HG03039 (cell line): Measurements from ENCODE around the gene GABRA5.
"Not testable (repeated sequence)": the region's sequence is repeated elsewhere in the genome, so short reads cannot be mapped to it uniquely, and the experiment has no call there.

Experiments
- ATAC-seq: cut with Tn5 transposase; IDR thresholded peaks from one replicate; pipeline ENCODE4 v1.9.1; 2021; ENCODE audit warnings: mild to moderate bottlenecking, moderate library complexity; ENCODE audit not compliant: unreplicated experiment

The GABRA5 gene

GRCh38 chr15:26875476-26875850 lies 8.6 kb downstream of the GABRA5 start:
- ATAC-seq = no peak

DNA sequence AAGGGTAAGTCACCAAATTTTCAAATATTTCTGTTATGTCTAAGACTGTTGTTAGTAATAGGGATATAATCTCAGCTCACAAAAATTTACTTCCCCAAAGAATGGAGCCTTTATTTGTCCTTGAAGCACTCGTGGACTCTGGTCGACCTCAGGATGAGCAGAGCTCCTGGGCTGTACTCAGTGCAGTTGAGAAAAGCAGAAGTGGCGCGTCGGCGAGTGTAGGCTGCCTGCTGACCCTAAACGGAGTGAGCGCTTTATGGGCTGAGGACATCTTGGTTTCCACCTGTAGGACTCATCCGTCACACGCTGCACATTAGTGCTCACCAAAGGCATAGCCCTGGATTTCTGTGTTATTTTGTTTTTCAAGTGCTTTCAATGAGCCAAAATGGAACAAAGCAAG lies 11.0 kb downstream of the GABRA5 start:
- ATAC-seq = no peak

DNA sequence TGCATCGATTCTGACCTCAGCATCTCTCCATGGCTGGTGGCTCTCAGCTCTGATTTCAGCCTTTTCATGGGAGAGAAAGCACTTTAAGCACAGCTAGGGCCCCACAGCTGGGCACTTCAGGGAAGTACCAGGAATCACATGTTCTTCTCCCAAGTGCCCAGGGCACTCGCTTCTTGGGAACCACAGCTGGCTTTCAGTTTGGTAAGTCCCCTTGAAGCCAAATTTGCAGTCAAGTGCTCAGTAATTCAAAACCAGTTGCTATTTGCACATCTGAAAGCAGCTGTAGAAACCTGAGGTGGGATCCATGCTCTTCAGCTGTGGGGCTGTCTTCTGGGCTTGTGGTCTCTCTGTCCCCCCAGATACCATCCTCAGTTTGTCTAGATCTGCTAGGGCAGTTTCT lies 12.8 kb downstream of the GABRA5 start:
- no peak for ATAC-seq

GRCh38 chr15:26882112-26882511 lies 15.2 kb downstream of the GABRA5 start:
- ATAC-seq = no peak

DNA sequence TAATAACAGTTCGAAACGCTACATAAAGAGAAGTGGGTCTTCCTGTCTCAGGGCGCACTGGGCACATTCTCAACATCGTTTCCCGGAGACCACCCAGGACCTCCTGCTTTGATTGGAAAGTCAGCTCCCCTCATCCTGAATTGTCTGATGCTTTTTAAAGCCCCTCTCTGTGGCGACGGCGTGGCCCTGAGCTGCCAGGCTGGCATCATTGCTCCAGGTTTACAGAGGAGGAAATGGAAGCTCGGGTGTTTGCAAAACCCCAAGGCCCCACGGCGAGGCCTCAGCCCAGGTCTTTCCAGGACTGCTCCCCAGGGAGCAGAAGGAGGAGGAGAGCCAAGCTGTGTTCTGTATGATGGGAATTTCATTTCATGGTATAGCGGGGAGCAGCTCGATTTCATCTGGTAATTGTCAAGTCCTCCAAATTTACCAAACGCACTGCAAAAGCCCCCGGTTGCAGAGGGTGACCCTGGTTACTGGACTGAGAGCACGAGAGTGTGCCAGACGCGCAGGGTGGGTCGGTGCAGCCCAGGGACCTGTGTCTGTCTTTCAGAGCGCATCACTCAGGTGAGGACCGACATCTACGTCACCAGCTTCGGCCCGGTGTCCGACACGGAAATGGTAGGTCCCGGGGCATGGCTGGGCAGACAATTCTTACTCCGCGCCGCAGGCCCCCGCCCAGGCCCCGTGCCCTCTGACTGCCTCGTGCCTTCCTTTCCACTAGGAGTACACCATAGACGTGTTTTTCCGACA lies 15.9 kb downstream of the GABRA5 start:
- ATAC-seq = no peak

DNA sequence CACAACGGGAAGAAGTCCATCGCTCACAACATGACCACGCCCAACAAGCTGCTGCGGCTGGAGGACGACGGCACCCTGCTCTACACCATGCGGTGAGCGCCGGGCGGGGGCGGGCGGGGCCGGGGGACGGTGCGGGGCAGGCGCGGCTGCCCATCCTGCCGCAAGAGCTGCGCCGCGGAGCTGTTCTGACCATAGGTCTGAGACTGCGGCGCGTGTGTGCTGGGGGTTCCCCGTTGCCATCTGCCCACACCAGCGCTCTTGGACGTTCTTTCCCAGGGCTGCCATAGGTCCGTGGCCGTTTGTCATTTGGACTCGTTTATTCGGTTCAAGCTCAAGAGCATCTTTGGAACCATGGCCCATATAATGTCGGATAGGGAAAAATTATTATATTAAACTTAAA lies 16.6 kb downstream of the GABRA5 start:
- ATAC-seq = no peak

DNA sequence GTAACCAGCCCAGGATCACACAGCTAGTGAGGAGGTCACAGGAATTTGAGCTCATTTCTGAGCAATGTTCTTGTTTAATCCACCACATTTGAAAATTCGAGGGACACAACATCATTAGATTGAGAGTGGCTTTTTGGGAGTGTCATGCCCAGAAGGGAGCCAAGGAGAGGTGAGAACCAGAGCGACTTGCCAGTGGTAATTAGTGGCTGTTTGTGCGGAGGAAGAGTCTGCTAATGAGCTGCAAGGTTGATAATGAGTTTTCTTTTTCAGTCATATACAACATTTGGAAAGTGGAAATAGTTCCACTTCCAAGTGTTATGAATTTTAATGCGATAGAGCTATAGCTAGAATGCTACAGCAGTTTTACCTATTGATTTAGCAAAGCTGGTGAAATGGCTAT lies 19.7 kb downstream of the GABRA5 start:
- no peak for ATAC-seq

DNA sequence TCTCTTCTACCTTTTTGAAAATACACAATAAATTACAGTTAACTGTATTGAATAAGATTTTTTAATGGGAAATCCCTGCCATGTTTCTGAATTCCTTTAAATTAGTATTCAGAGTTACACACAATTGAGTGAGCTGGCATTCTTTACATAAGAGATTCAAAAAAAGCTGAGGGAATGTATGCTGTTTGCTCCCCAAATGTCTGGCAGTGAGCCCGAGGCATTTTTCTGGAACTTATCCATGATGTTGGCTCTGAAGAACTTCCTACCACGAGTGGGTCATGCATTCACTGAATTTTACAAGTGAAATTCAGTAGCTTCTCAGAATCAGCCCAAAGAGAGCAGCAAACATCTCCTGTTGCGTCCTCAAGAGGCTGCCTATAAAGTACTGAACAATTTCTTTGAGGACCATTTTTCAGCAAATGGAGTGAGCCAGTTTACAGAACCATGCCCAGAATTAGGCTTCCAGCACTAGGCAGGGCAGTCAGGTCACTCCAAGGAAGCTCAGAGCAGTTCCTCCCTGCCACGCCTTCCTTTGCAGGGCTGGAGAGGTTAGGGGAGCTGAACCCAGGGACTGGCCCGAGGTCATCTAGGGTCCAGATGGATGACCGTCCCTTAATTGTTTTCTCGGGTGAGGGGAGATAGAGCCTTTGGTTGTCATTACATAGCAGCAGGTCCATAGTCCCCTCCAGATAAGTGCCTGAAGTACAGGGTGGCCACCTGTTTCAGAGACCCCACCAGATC lies 21.2 kb downstream of the GABRA5 start:
- no peak for ATAC-seq

GRCh38 chr15:26888761-26889160 lies 21.9 kb downstream of the GABRA5 start:
- no peak for ATAC-seq

- no peak for ATAC-seq
Observed at GRCh38 chr15:26889298-26889898, 22.5 kb downstream of the GABRA5 start.

DNA sequence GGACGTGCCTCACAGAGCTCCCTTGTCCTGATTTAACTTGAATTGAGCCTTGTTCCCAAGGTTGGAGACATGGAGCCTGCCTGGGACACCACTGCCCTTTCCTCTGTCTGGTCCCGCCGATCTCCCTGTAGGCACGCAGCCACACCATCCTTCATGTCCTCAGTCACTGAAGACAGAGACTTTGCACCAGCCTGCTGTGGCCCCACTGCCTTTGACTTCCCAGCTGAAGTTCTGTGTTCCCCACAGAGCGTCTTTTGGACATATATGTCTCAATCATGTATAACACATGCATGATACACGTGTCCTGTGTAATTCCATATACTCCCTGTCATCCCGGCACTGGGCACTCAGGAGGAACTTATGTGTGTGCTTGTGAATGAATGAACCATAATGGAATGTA lies 23.6 kb downstream of the GABRA5 start:
- no peak for ATAC-seq

DNA sequence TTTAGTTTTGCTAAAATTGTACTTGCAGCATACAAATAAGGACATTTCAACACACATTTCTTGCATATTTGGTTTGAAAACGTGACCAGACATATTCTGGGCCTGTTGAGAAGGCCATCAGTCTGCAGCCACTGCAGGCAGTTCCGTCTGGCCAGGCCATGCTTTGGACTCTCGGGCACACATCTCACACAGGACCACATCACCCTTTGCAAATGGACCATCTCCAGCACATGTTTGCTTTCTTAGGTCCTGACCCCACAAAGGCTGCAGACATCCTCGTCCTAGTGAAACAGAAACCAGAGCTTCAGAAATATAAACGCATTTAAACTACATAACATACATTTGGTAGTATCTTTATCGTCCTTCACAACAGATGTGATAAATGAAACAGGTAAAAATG lies 24.1 kb downstream of the GABRA5 start:
- no peak for ATAC-seq

GRCh38 chr15:26891448-26892181 lies 24.8 kb downstream of the GABRA5 start:
- ATAC-seq = no peak

DNA sequence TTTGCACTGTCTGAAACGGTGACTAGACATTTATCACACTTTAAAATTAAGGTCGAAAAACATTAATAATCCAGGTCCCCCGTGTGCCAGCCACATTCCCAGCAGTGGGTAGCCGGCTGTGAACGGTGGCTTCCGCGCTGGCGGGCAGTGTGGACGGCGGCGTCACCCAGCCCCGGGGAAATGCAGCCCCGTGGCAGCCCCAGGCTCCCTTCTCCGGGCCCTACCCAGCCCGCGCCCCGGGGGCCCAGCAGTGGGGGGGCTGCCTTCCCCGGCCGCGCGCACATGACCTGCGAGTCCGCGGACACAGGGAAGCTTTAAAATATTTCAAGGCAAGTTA lies 25.3 kb downstream of the GABRA5 start:
- no peak for ATAC-seq

DNA sequence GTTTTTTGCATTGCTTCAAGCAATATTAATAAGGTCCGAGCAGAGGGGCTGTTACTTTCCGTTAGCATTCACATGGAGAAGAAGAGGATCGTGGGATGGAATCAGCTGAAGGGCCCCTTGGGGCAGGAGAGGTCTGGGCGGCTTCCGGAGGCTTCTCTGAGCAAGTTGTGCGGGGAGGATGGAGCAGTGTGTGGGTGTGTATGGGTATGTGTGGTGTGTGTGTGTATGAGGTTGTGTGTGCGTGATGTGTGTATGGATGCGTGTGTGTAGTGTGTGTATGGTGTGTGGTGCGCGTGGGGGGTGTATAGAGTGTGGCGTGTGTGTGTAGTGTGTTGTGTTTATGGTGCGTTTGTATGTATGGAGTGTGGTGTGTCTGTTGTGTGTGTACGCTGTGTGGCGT lies 25.8 kb downstream of the GABRA5 start:
- ATAC-seq = no peak

DNA sequence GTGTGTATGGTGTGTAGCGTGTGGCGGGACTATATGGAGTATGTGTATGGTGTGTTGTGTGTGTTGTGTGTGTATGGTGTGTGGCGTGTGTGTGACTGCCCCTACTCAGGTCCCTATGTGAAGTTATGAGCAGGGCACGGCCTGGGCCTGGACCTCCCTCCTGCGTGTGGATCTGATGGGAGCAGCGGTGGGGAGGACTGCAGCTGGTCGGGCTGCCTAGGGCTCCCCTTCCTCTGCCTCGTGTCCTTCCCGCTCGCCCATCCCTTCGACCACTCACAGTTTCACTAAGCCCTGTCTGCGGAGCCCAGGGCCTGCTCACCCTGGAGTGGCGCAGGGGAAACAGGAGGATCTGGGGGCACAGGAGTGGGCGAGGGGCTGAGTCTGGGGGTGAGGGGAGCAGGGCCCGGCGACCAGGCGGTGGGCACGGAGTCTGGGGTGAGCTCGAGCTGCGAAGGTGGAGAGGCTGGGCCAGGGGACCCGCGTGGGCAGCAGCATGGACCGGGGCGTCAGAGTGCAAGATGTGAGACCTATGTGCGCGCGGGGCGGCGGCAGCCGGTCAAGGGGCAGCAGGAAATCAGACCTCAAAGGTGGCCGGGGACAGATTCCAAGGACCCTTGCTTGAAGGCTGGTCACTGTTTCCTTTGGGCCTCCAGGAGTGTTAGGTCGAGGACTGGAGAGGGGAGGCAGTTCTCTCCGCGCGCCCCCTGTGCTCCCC lies 26.6 kb downstream of the GABRA5 start:
- ATAC-seq = no peak

- ATAC-seq = no peak
Observed at GRCh38 chr15:26894181-26894580, 27.3 kb downstream of the GABRA5 start.

GRCh38 chr15:26895346-26895745 lies 28.5 kb downstream of the GABRA5 start:
- ATAC-seq = not testable (repeated sequence)

DNA sequence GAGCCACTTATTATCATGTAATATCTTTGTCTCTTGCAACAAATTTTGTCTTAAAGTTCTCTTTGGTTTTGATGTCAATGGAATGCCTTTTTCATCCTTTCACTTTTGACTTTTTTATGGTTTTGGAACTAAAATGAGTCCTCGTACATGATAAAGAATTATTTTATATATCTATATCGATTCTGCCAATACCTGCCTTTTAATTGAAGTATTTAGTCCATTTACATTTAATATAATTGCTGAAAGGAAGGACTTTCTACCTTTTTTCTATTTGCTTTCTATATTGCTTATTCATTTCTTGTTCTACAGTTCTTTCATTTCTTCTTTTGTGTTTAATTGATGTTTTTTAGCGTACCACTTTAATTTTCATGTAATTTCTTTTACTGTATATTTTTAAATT lies 32.8 kb downstream of the GABRA5 start:
- ATAC-seq = no peak

- ATAC-seq = no peak
Observed at GRCh38 chr15:26901041-26901440, 34.2 kb downstream of the GABRA5 start.

DNA sequence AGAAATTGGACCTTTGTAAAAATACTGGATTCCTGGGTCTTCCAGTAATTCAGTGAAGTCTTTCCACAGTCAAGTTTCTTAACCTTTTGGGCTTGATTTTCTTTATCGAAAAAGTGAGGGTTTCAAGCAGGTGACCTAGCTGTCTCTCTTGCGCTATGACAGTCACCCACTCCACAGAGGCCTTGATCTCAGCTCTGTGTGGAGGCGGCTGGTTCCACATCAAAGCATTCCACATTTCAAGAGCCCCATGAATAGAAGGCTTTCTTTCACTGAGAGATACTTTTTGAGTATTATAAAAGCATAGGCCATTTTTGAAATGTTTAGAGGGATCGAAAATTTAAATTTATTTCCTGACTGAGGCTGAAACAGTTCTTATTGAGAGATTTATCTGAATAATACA lies 43.9 kb downstream of the GABRA5 start:
- no peak for ATAC-seq
